K562 (cell line): ENCODE measurements around the gene EPO. TPM values are rescaled to one million over a fixed set of nuclear protein-coding genes. Genes with fewer than 3 reads are reported as not detected.

Source experiments
- BRD9 ChIP-seq: fragments of 450-650 bp; IDR thresholded peaks from 2 replicates; pipeline ENCODE4 v1.6.1; 2018; ENCODE audit warnings: low read depth; ENCODE audit not compliant: partially characterized antibody
- HDAC8 ChIP-seq: fragments of 450-650 bp; IDR thresholded peaks from 2 replicates; pipeline ENCODE4 v1.6.1; 2016; ENCODE audit warnings: mild to moderate bottlenecking, missing genetic modification characterization, moderate library complexity, missing compliant biosample characterization
- HOMEZ ChIP-seq: fragments of 250-450 bp; sonication (Bioruptor Pico); IDR thresholded peaks from 2 replicates; pipeline ENCODE4 v1.4.0; 2020; ENCODE audit warnings: mild to moderate bottlenecking, moderate library complexity
- KLF6 ChIP-seq: fragments of 250-450 bp; sonication (Bioruptor Pico); IDR thresholded peaks from 2 replicates; pipeline ENCODE4 v1.4.0; 2020; ENCODE audit warnings: mild to moderate bottlenecking, moderate library complexity, borderline replicate concordance
- L3MBTL2 ChIP-seq: fragments of 450-650 bp; IDR thresholded peaks from 2 replicates; pipeline ENCODE4 v1.6.1; 2016; ENCODE audit warnings: mild to moderate bottlenecking, moderate library complexity
- MBD2 ChIP-seq: sonication (generic); IDR thresholded peaks from 2 replicates; pipeline ENCODE4 v1.6.1; 2016; ENCODE audit warnings: low read depth, borderline replicate concordance
- MED1 ChIP-seq: sonication (generic); formaldehyde crosslinking; IDR thresholded peaks from 2 replicates; pipeline ENCODE4 v1.8.1; 2023; ENCODE audit warnings: missing genetic modification reagents, borderline replicate concordance
- NCOA1 ChIP-seq: fragments of 450-650 bp; IDR thresholded peaks from 2 replicates; pipeline ENCODE4 v1.6.1; 2016; ENCODE audit warnings: low read depth
- RBM17 ChIP-seq: fragments of 200-400 bp; formaldehyde crosslinking; IDR thresholded peaks from 2 replicates; pipeline ENCODE4 v1.6.1; 2017; ENCODE audit warnings: low read depth, mild to moderate bottlenecking, low read length, borderline replicate concordance
- RUNX1 ChIP-seq: sonication (generic); IDR thresholded peaks from 2 replicates; pipeline ENCODE4 v1.6.1; 2016; ENCODE audit warnings: antibody characterized with exemption, low read depth
- SRSF7 ChIP-seq: fragments of 200-400 bp; formaldehyde crosslinking; optimal IDR thresholded peaks from 2 replicates; pipeline ENCODE3; 2017; ENCODE audit warnings: mild to moderate bottlenecking, low read depth, low read length
- ZKSCAN1 ChIP-seq: fragments of 150-350 bp; IDR thresholded peaks from 2 replicates; pipeline ENCODE4 v1.6.1; 2016; ENCODE audit warnings: low read depth, low read length
- ZKSCAN3 ChIP-seq: fragments of 250-450 bp; sonication (Bioruptor Pico); IDR thresholded peaks from 2 replicates; pipeline ENCODE4 v1.4.0; 2020
- ZNF518B ChIP-seq: fragments of 250-450 bp; sonication (Bioruptor Pico); IDR thresholded peaks from 2 replicates; pipeline ENCODE4 v1.5.0; 2021; ENCODE audit warnings: mild to moderate bottlenecking, moderate library complexity
- polyA plus RNA-seq, 8 experiments: library from polyadenylated mRNA; depleted of rRNA in 4 of 8; stranded (reverse) in 5 of 8; unstranded in 3 of 8; fragments of >200 nt; fragmentation: Nextera tagmentation in 2 of 8; fragmentation: Illumina TruSeq in 1 of 8; extraction: Ambion mirVana in 2 of 8; extraction: Trizol in 1 of 8; gene quantifications; 2 replicates each; pipeline versions ENCODE4 v1.2.1 to v1.2.3, GENCODE V29; 2011 to 2014; ENCODE audit warnings: inconsistent platforms in 1 of 8, missing spikeins in 1 of 8
- total RNA-seq, 7 experiments: library from RNA; depleted of rRNA in 6 of 7; stranded (reverse); fragments of >200 nt in 6 of 7; fragmentation: Illumina TruSeq in 2 of 7; extraction: Trizol in 2 of 7; gene quantifications; 2 replicates each; pipeline versions ENCODE4 v1.2.1 to v1.2.3, GENCODE V29; 2011 to 2021; ENCODE audit warnings: low replicate concordance in 1 of 7
- TF ChIP-seq, protein P1 (sequence below): fragments of 250-450 bp; sonication (Bioruptor Pico); IDR thresholded peaks from 2 replicates; pipeline ENCODE4 v1.4.0; 2020
- TF ChIP-seq, protein P2 (sequence below): sonication (generic); formaldehyde crosslinking; IDR thresholded peaks from 2 replicates; pipeline ENCODE4 v1.8.0; 2022; ENCODE audit warnings: mild to moderate bottlenecking, missing genetic modification reagents
- TF ChIP-seq, protein P3 (sequence below): sonication (generic); formaldehyde crosslinking; IDR thresholded peaks from 2 replicates; pipeline ENCODE4 v1.8.0; 2023; ENCODE audit warnings: mild to moderate bottlenecking, missing genetic modification reagents
- TF ChIP-seq, protein P4 (sequence below): sonication (generic); formaldehyde crosslinking; IDR thresholded peaks from 2 replicates; pipeline ENCODE4 v1.9.0; 2022; ENCODE audit warnings: mild to moderate bottlenecking, missing genetic modification reagents

The EPO gene
- total and polyA plus RNA-seq, 9 of the 15 experiments (the other 6 are each of a cell fraction or from before 2014, with no cell fraction given): 0.06 to 0.41 (median 0.07) TPM; not detected in 6

DNA sequence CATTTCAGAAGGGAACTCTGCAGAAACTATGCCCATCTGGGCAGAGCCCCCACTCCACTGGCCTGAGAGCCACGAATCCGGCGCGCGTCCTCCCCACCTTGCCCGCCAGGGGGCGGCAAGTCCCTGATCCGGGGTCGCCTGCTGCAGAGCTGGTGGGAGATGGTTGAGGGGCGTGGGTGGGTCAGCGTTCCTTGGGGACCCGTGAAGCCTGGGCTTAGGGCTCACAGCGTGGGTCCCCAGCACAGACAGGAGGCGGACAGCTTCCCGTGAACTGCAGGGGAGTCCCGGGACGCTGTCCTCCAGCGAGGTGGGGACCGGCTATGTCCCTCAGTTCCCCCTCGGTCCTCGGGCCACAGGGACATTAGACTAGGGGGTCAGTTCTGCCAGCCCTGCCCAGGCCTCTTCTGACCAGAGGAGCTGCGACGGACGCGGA, 14.9 kb upstream of the EPO start (continued):
- TF ChIP-seq BRD9 (peak; percentile 96), ZKSCAN3 (no peak), ZKSCAN1 (0 out of 2 replicates have a peak, but pooled peaks have one; percentile 9), KLF6 (CRISPR knock-in tag) (no peak), RUNX1 (no peak), L3MBTL2 (no peak), MED1 (no peak), NCOA1 (no peak), HOMEZ (peak; percentile 88; the same call in 1 of the 2 replicates), RBM17 (no peak), ZNF518B (CRISPR knock-in tag) (no peak), SRSF7 (no peak), MBD2 (no peak), HDAC8 (tag) (peak; percentile 54; the same call in 1 of the 2 replicates)
- TF ChIP-seq, protein P1, sequence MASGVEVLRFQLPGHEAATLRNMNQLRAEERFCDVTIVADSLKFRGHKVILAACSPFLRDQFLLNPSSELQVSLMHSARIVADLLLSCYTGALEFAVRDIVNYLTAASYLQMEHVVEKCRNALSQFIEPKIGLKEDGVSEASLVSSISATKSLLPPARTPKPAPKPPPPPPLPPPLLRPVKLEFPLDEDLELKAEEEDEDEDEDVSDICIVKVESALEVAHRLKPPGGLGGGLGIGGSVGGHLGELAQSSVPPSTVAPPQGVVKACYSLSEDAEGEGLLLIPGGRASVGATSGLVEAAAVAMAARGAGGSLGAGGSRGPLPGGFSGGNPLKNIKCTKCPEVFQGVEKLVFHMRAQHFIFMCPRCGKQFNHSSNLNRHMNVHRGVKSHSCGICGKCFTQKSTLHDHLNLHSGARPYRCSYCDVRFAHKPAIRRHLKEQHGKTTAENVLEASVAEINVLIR (CRISPR knock-in tag): no peak
- TF ChIP-seq, protein P2, sequence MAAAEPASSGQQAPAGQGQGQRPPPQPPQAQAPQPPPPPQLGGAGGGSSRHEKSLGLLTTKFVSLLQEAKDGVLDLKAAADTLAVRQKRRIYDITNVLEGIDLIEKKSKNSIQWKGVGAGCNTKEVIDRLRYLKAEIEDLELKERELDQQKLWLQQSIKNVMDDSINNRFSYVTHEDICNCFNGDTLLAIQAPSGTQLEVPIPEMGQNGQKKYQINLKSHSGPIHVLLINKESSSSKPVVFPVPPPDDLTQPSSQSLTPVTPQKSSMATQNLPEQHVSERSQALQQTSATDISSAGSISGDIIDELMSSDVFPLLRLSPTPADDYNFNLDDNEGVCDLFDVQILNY (CRISPR knock-in tag): no peak
- TF ChIP-seq, protein P3, sequence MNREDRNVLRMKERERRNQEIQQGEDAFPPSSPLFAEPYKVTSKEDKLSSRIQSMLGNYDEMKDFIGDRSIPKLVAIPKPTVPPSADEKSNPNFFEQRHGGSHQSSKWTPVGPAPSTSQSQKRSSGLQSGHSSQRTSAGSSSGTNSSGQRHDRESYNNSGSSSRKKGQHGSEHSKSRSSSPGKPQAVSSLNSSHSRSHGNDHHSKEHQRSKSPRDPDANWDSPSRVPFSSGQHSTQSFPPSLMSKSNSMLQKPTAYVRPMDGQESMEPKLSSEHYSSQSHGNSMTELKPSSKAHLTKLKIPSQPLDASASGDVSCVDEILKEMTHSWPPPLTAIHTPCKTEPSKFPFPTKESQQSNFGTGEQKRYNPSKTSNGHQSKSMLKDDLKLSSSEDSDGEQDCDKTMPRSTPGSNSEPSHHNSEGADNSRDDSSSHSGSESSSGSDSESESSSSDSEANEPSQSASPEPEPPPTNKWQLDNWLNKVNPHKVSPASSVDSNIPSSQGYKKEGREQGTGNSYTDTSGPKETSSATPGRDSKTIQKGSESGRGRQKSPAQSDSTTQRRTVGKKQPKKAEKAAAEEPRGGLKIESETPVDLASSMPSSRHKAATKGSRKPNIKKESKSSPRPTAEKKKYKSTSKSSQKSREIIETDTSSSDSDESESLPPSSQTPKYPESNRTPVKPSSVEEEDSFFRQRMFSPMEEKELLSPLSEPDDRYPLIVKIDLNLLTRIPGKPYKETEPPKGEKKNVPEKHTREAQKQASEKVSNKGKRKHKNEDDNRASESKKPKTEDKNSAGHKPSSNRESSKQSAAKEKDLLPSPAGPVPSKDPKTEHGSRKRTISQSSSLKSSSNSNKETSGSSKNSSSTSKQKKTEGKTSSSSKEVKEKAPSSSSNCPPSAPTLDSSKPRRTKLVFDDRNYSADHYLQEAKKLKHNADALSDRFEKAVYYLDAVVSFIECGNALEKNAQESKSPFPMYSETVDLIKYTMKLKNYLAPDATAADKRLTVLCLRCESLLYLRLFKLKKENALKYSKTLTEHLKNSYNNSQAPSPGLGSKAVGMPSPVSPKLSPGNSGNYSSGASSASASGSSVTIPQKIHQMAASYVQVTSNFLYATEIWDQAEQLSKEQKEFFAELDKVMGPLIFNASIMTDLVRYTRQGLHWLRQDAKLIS (CRISPR knock-in tag): peak; percentile 85
- TF ChIP-seq, protein P4, sequence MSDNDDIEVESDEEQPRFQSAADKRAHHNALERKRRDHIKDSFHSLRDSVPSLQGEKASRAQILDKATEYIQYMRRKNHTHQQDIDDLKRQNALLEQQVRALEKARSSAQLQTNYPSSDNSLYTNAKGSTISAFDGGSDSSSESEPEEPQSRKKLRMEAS: no peak
